NCI-H146 treated with DMSO at 0.1 percent for 48 hours (cell line): ENCODE measurements around the gene PROKR1.
A peak's percentile ranks its signal among the peaks of the same experiment; 100 is the strongest.

ENCODE experiments used
- DNase-seq: peaks from one replicate; lab custom pipeline; 2025; ENCODE audit not compliant: unreplicated experiment; lab: John Stamatoyannopoulos, UW

PROKR1 gene

DNA sequence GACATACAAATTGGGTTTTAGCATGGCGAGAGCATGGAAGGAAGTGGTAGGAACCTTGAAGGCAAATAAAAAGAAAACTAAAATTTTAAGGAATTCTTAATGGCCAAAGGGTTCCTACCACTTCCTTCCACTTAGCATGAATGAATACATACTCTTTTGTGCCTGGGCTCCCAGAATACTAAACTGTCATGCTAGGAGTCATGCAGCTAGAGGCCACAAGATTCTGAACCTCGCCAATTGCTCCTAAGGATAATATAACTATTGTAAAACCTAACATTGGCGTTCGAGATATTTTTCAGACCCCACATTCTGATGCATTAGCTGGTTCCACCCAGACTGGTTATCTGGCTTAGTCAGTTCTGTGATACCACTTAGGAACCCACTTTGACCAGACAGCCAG, 52.6 kb downstream of the PROKR1 start:
- DNase-seq = no peak

DNA sequence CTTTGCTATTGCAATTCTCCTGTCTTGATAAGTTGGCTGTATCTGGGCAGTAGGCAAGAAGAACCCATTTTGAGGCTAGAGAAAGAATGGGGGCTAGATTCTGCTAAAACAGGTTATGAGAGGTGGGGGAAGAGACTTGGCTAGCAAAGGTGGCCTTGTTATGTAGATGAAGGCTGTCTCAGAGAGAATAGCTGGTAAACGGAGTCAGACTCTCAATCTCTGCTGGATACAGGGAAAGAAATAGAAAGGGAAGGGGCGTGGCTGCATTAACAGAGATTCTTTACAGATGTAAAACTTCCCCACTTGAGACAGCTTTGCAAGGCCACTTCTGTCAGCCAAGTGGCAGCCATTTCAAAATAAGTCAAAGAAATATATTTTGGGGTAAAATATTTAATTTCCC, 53.2 kb downstream of the PROKR1 start:
- DNase-seq = no peak

DNA sequence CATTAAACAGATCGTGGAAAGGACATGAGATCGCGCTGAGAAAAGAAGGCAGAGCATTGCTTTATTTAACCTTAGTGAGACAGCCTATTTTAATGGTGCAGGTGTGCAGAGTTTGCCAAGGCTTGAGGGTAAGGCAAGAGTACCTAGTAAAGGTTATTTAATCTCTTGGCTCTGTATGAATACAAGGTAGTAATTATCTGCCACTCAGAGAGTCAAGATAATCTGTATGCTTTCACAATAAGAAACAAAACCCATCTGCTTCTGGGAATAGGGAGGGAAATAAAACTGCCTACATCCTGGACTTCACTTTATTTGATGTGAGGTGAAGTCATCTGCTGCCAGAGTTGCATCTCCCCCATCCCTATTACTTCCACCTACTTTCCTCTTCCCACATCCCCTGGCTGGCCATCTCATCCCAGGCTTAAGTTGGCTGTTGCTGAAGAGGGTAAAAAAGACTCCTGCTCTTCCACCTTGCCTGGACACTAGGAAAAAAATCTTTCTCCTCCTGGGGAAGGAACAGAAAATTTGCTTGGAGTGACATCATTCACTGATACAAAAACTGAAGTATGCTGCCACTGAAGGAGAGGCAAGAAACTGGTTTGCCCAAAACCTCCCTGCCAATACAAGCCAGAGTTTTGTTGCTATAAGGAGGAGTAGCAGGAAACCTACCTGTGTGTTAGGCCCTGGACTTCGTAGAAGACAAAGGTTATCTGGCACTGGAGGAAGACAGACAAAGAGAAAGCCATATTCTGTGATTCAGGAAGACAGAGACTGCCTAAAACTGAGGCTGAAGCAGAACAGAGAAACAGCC, 55.4 kb downstream of the PROKR1 start:
- DNase-seq = peak; percentile 88

DNA sequence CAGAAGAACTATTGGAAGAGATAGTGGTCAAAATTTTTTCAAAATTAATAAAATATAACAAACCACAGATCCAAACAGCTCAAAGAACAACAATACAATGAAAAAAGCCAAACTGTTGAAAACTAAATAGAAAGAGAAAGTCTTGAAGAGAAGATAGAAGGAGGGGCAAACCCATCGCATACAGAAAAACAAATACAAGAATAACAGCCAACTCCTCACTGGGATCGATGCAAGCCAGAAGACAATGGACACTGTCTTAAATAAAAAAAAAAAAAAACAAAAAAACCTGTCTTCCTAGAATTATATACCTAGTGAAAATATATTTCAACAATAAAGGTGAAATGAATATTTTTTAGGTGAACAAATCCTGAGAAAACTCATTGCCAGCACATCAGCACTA, 57.2 kb downstream of the PROKR1 start:
- DNase-seq = no peak

DNA sequence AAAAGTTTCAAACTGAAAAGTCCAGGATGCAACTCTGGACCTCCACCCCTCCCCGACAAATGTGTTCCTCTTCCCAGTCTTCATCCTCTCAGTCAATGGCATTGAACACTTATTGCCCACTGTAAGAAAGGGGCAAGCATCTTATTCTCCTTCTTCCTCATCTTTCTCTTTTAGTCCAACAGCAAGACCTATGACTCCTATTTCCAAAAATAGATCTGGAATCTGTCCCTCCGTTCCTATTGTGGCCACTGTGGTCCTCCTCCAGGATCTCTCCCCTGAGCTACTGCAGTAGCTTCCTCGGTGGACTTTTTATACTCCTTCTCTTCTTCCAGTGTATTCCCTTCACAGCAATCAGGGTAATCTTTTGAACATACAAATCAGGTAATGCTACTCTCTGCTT, 63.3 kb downstream of the PROKR1 start:
- no peak for DNase-seq
